ENCODE measurements around the gene KLHL28. TPM values are rescaled to one million over a fixed set of nuclear protein-coding genes. Genes with fewer than 3 reads are reported as not detected.

The KLHL28 gene
- total and polyA plus RNA-seq, 11 donors: 2.1 to 13.5 (median 10.2) TPM

DNA sequence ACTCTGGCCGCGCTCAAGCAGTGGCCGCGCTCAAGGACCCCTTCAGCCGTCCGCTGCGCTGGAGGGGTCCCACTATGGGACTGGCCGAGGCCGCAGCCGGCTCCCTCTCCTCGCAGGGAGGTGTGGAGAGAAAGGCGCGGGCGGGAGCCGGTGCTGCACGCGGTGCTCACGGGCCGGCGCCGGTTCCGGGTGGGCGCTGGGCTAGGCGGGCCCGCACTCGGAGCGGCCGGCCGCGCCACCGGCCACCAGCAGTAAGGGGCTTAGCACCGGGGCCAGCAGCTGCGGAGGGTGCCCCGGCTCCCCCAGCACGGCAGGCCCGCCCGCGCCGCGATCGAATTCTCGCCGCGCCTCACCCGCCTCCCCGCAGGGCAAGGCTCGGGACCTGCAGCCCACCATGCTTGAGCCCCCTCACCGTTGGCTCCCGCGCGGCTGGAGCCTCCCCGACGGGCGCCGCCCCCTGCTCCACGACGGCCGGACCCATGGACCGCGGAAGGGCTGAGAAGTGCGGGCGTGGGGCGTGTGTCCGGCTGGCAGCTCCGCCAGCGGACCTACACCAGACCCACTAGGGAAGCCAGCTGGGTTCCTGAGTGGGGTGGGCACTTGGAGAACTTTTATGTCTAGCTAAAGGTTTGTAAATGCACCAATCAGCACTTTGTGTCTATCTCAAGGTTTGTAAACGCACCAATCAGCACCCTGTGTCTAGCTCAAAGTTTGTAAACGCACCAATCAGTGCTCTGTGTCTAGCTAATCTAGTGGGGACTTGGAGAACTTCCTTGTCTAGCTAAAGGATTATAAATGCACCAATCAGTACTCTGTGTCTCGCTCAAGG is 49.5 kb downstream of the KLHL28 start:
- Histone ChIP-seq H3K36me3 (no peaks in the 10 kb centered on the region), H3K4me1 (peaks cover 0 to 20% (median 3%) of the 10 kb centered on the region in 12 donors), H3K27ac (peak overlapping the region in 3 of 12 donors; percentile 19 to 37 (median 31)), H3K27me3 (peaks cover 0 to 14% (median 0%) of the 10 kb centered on the region in 9 donors), H3K9me3 (no peaks in the 10 kb centered on the region), H3K4me3 (peak overlapping the region; percentile 47 to 73 (median 62))
- ATAC-seq (peak in 3 of 4 donors; percentile 50 to 70 (median 59)), DNase-seq (peak in 2 of 5 donors; percentile 29 to 64)
- intact Hi-C loops (cut with DNase I): loop anchor here (2.0 to 10.0 kb wide), 10 partner anchors 53 to 613 kb away; partner anchors contain the start of genes FKBP3 (in 6 of the 10), FANCM (in 5 of the 10), MIS18BP1 (in 3 of the 10) and KLHL28 (in 1 of the 10)
- 12 to 39% (median 16%) methylated on average over 9 to 69 of the region's 69 CpGs for WGBS, 4 donors
- TF ChIP-seq POLR2A (IDR thresholded peaks at IDR 0.05): no peak
- TF ChIP-seq, protein P1, sequence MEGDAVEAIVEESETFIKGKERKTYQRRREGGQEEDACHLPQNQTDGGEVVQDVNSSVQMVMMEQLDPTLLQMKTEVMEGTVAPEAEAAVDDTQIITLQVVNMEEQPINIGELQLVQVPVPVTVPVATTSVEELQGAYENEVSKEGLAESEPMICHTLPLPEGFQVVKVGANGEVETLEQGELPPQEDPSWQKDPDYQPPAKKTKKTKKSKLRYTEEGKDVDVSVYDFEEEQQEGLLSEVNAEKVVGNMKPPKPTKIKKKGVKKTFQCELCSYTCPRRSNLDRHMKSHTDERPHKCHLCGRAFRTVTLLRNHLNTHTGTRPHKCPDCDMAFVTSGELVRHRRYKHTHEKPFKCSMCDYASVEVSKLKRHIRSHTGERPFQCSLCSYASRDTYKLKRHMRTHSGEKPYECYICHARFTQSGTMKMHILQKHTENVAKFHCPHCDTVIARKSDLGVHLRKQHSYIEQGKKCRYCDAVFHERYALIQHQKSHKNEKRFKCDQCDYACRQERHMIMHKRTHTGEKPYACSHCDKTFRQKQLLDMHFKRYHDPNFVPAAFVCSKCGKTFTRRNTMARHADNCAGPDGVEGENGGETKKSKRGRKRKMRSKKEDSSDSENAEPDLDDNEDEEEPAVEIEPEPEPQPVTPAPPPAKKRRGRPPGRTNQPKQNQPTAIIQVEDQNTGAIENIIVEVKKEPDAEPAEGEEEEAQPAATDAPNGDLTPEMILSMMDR (IDR thresholded peaks at IDR 0.05): no peak

DNA sequence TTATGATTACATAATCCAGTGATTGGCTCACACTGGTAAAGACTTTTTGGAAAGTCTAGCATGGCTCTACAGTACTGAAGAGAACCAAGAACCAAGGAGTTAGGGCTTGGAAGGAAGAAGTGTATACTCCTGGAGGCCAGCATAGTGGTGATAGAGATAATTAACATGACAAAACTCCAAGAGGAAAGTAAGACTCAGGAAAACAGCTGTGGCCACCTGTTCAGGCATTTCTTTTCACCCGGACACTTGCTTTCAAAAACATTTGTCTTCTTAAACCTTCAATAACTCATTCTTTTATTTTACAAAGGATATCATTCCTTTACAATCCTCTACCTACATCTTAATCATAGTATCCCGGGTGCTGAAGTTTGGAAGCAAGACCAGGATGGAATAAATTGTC is 50.9 kb downstream of the KLHL28 start:
- Histone ChIP-seq H3K27ac (no peak overlapping the region), H3K4me1 (peaks cover 0 to 20% (median 3%) of the 10 kb centered on the region in 12 donors), H3K4me3 (no peak overlapping the region), H3K27me3 (peaks cover 0 to 14% (median 0%) of the 10 kb centered on the region in 9 donors), H3K36me3 (peaks cover 0 to 12% (median 5%) of the 10 kb centered on the region in 9 donors), H3K9me3 (no peaks in the 10 kb centered on the region)
- TF ChIP-seq, protein P1 (IDR thresholded peaks at IDR 0.05): no peak
- TF ChIP-seq POLR2A (IDR thresholded peaks at IDR 0.05): no peak
- WGBS, 4 donors: 73 to 86% (median 81%) methylated on average over 2 of the region's 2 CpGs
- ATAC-seq (no peak), DNase-seq (no peak)
- intact Hi-C loops (cut with DNase I): loop anchor here (5.0 to 10.0 kb wide), 9 partner anchors 54 to 614 kb away; partner anchors contain the start of genes FKBP3 (in 6 of the 10), FANCM (in 5 of the 10), MIS18BP1 (in 3 of the 10) and KLHL28 (in 1 of the 10)

DNA sequence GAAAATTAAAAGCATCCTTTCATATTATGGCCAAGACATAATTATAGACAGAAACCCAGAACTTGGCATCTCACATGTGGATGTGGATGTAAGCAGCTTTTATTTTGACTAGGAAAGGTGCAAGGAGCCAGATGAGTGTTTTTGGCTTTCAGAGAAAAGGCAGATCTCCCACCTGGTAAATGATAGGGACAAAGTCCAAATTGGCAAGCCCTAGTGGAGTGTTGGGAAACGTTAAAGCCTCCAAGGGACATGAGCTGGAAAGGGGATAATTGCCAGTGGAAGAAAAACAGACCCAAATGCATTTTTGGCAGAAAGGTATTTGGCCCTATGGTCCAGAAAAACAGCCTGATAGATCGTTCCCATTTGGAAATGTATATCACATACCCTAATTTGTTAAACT is 60.1 kb downstream of the KLHL28 start:
- ATAC-seq: no peak

More for the DNA sequence above, 60.1 kb downstream of the KLHL28 start:
- Histone ChIP-seq H3K4me1 (peaks cover 0 to 35% (median 14%) of the 10 kb centered on the region in 12 donors), H3K4me3 (no peak overlapping the region), H3K27ac (peak overlapping the region in 1 of 12 donors; percentile 19), H3K9me3 (no peaks in the 10 kb centered on the region), H3K27me3 (no peaks in the 10 kb centered on the region), H3K36me3 (peaks cover 0 to 57% (median 19%) of the 10 kb centered on the region in 9 donors)
- 25 to 38% (median 34%) methylated on average over 2 of the region's 2 CpGs for WGBS, 4 donors
- TF ChIP-seq, protein P1 (IDR thresholded peaks at IDR 0.05): no peak
- TF ChIP-seq POLR2A (IDR thresholded peaks at IDR 0.05): no peak
- intact Hi-C loops (cut with DNase I): loop anchor here in 1 of 10 donors (10.0 kb wide), 1 partner anchor 53 kb away; no protein-coding TSS in a partner anchor
- DNase-seq: no peak

All from heart left ventricle (tissue), 16 donors.